Measurements from ENCODE around the gene DGKD.
A peak's percentile ranks its signal among the peaks of the same experiment; 100 is the strongest.

DGKD gene

DNA sequence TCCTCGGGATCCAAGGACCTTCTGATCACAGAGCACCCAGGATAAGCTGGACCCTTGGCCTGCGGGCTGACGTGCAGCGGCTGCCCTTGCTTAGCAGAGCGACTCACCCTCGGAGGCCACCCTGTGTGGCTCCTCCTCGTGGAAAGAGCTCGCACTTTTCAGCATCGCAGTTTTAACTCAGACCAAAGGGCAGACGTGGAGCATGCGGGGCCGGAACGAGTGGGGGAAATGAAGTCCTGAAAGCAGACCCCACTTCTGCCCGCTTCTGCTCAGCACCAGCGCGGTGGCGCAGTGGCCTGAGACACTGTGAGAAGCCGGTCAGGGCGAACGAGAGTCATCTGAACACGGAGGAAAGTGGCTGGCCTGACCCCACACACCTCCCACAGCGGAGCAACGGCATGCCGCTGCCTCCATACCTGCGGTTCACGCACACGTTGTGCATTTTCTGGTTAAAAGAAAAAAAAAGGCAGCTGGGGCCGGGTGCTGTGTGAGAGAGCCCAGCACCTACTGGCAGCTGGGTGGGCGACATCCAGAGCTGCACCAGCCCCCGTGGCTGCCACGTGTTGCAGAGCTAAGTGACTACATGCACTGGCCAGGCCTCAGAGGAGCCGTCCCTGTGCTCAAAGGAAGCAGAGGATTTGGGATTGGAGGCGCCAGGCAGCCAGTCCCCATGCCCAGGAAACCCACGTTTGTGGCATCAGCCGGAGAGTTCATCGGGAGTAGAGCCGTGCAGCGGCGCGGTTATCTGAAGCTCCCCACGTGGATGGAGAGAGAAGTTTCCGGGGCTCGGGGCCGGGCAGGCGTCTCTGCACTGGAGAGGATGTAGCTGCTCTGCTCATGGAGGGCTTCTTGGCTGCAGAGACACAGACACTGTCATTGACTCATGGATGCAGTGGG lies 122.6 kb downstream of the DGKD start:
- no peak for DNase-seq (ENCODE audit: low read depth)

DNA sequence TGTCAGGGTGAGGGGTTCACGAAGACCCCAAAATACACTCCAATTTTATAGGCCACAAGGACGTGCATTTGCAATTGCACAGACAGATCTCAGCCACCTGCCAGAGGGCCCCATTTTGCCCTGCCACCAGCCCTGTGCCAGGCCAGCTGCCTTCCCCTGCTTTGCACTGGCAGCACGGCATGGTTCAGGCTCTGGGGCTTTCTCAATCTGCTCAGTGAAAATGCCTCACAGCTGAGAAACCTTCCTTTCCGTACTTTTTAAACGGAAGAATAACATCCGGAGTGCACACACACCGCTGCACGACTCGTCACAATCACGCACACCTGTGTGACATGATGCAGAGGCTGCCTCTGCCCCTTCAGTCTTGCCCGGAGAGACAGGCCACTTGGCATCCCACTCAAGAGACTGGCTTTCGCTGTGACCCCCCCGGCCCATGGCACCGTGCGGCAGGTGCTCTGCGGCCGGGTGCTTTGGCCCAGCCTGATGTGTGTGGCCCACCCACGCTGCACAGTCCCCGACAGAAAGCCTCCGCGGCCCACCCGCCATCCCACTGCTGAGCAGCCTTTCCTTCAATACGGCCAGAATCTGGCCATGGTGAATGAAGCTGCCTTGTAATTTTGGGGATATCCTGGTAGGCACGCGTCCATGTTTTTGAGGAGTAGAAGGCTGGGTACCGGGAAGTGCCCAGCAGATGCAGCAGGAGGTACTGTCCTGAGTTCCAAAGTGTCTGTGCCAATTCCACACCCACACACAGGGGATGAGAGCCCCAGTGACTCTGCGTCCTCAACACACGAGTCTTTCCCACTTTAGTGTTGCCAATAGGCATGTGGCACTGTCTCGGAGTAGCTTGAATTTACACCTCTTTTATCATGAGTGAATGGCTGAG lies 123.5 kb downstream of the DGKD start:
- no peak for DNase-seq (ENCODE audit: low read depth)

DNA sequence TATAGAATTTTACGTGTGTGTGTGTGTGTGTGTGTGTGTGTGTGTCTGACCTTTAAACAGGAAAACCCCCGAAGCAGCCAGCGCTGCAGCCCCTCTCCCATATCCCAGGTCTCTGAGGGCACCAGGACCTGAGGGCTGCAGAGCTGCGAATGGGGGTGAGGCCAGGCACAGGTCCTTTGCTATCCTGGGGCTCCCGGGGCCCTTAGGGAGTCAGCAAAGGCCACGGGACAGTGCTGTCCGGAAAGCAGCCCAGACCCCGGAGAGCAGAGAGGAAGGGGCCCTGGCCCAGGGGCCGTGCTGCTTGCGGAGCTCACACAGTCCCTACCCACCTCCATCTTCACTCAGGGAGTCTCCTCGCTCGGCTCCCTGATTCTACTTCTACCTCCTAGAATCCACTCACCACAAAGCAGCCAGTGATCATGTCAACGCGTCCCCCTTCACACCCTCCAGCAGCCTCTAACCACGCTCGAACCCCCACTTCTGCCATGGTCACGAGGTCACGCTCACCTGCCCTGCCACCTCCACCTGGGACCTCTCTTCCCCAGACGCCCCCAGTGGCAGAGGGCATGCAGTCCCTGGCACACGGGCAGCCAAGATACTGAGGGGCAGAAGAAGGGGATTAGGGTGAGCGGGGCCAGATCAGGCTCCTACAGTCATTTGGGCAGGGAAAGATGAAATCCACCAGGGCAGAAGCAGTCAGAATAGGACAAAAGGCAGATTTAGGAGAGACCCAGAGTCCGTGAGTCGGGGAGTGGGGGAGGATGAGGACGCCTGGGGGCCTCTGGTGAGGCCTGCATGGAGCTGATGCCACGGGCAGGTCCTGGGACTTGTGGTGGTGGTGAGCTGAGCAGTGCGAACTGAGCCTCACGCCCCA lies 125.6 kb downstream of the DGKD start:
- DNase-seq (ENCODE audit: low read depth), result no peak

DNA sequence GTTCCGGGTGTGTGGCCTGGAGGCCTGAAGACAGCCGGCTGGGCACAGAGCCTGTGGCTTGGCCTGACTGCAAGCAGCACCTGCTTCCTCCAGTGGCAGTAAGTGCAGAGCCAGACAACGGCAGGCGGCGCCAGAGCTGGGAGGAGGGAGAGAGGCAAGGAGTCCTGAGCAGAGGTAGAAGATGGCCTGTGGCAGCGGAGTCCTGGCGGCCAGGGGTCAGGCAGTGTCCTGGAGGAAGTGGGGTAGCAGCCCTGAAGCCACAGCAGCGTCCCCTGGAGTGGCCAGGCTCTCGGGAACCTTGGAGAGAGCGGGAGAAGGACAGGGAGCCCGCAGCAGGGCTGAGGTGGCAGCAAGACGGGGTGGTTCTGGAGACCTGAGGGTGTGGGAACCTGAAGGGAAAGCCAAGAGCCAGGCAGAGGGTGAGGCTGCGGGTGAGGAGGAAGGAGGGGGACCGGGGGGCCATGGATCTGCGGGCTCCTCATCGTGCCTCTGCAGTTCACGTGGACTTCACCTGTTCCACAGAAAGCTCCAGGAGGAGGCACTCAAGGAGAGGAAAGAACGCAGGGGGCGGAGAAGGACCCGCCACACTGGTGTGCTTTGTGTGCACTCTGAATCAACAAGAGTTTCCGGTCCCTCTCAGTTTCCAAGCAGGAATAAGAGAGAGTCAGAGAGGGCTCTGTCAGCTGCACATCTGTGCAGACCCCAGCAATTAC lies 126.4 kb downstream of the DGKD start:
- no peak for DNase-seq (ENCODE audit: low read depth)

DNA sequence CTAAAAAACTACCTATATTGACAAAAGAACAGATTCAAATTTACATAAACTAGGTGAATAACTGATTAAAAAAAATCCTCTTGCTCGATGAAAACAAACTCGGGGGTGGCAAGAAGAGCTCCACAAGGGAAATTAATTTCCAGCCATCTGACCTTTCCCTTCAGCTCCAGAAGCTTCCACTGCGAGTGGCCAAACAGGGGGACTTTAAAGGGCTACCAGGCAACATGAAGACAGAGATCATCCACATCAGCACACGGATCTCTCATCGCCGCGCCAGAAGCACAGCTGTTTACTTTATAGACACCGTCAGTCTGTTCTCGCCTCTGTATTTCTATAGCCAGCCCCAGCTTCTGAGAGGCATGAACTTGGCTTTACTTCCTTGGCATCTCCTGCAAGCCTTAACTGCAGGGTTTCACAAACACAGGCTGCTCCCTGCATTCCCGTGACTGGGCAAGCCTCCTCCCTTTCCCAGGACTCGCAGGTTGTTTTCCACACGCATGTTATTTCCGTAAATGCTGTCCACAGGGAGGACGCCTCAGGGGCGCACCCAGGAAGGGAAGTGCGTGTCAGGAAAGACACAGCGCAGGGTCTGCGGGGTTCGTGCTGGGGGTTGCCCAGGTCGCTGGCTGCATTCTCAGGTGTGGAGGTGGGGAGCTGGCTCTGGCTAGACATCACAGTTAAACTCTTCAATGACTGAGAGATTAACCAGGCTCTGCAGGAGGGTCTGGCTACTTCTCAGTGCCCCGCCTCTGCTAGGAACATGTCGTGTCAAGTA lies 127.3 kb downstream of the DGKD start:
- DNase-seq (ENCODE audit: low read depth), result no peak

DNA sequence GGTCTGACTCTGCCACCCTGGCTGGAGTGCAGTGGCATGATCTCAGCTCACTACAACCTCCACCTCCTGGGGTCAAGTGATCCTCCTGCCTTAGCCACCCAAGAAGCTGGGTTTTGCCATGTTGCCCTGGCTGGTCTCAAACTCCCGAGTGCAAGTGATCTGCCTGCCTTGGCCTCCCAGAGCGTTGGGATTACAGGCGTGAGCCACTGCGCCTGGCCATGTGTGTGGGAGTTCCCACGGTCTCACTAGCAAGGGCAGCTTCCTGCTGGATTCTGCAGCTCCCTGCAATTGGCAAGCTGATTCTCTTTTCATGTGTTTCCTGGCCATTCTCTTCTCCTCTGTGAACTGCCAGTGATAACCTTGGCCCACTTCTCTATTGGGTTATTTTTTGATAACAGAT lies 128.3 kb downstream of the DGKD start:
- DNase-seq (ENCODE audit: low read depth), result no peak

DNA sequence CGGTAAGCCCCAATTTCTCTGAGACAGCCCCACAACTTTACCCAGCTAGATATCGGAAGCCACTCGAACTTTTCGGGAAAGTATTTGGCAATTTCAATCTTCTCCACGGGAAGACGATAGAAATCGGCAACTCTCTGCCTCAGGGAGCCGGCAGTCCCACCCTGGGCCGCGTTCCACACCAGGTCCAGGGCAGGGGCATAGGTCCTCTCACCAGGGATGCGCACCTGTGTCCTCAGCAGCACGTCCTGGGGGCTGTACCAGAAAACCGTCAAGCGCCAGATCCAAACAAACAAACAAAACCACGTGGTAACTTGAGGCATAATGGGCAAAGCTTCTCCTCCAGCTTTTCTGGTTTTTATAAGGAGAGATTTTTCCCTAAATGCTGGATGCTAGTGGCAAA lies 131.4 kb downstream of the DGKD start:
- DNase-seq (ENCODE audit: low read depth), result no peak

DNA sequence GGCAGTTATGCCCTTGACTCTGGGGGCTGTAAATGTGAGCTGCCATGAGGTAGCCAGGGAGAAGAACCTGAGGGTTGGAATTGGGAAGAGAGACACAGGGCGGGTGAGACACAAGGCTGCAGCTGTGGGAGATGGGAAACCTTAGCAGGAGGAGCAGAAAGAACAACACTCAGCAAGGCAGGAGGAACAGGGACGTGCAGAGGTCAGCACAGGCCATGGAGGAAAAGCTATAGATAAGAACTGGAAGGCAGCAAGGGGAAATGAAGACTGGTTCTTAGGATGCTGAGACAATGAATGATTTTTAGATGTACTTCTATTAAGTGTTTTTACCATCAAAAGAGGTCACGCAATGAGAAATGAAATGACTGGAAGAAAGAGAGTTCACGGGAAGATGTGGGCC lies 132.1 kb downstream of the DGKD start:
- no peak for DNase-seq (ENCODE audit: low read depth)

DNA sequence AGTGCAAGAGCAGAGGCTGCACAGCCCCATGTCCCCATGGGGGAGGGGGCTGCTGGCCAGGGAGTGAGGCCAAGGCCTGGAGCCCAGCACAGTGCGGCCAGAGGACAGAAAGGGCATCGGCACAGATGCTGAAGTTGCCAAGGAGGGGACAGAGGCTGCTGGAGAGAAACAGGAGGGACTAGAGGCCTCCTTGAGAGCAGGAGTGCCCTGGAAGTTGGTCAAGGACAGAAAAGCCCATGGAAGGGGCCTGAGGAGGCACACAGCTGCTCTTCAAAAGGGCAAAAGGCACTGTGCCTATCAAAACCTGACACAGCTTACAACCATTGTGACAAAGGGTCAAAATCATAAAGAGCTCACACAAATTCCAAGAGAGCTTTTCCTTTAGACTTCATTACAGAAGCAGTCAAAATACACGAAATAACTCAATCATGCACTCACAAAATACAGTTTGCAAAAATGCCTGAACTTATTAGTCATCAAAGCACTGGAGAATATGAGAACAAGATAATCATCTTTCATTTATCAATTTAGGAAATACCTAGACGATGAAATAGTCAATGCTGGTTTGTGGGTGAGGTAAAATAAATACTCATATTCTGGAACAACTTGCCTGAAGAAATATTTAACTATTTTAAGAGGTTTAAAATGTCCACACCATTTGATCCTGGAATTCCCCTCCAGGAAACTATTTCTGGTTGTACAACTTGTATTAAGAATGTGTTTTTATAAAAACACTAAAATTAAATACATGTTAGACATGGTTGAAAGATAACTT lies 132.7 kb downstream of the DGKD start:
- DNase-seq (ENCODE audit: low read depth), result peak; percentile 96

DNA sequence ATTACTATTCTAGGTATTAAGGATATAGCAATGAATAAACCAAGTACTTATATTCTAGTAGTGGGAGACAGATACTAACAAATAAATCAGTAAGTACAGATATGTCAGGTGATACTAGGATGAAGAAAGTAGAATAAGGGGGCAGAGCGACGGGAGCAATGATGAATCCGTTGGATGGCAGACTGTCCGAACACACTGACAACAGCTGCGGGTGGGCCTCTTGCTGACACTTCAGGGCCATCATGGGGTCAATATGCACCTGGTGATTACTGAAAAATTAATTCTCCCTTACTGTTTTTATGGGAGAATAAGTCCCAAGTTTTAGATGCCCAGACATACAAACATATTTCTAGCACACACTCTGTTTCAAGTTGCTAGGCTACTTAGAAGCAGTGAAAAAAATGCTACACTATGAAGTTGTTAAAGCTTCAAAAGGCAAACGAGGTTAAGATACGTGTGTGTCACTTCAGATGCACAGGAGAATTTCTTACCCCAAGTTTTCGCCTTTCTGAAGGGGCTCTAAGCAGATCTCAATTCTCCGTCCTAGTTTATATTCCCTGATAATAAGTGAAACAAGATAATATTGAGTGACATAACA lies 133.6 kb downstream of the DGKD start:
- DNase-seq (ENCODE audit: low read depth), result peak; percentile 37

DNA sequence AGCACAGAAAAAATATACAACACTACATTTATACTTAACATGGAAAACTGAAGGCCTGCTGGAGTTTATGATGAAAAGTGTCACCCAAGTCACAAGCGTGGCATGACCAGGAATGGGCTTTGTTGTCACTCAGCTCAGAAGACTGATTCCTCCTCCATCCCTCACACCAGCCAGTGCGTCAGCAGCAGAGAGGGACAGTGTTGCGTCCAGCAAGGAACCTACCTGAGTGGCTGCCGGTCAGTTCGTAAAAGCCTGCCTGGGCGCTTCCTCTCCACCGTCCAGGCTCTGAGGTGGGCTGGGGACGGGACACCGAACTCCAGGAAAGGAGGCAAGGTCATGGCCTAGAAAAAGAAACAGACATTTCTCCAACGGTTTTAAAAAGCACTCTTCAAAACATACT lies 134.8 kb downstream of the DGKD start:
- no peak for DNase-seq (ENCODE audit: low read depth)

DNA sequence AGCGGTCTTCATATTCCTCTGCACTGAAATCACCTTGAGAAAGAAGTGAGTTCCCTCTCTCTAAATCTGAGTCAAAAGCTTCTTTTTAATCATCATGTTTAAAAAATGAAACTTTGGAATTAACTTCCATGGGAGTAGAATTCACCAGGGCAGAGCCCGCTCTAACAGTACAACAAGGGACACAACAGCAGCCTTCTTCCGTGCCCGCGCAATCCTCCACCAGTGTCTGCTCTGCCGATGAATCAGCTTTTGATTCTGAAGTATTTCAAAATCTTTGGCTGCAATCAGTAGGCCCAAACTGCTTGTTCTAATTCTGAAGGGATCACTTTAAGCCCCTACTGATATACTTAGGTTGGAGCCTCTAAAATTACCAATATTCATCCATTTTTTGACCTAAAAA lies 135.4 kb downstream of the DGKD start:
- peak; percentile 18 for DNase-seq (ENCODE audit: low read depth)

DNA sequence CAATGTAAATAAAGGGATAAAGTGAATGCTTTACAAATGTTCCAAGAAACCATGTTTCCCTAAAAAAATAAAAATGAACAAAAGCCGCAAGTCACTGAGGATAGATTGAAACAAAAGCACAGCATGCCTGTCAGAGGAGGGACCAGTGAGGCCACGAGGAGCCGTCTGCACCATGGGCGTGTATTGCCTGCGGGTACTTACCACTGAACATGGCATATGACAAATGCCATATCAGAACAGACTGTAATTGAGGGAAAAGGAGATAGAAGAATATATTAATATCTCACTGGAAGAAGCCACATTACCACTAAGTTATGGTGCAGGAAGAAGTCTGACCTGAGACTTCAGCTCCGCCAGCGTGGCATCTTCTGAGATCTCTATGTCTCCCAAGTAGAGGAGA lies 136.5 kb downstream of the DGKD start:
- no peak for DNase-seq (ENCODE audit: low read depth)

DNA sequence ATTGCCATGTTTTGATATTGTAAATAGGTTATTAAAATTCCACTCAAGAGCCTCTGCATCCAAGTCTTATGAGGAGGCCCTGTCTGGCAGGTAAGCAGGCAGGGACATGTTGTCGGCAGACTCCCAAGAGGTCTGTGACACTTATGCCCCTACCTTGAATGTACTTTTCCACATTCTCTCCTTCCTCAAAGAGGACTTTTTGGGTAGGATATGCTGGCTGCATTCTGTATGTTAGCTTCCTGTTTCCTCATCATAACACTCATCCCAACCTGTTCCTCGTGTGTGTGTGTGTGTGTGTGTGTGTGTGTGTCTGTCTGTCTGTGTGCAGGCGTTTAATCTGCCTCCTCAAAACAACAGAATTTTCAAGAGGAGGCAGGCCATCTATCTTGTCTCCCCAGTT lies 137.0 kb downstream of the DGKD start:
- no peak for DNase-seq (ENCODE audit: low read depth)

DNA sequence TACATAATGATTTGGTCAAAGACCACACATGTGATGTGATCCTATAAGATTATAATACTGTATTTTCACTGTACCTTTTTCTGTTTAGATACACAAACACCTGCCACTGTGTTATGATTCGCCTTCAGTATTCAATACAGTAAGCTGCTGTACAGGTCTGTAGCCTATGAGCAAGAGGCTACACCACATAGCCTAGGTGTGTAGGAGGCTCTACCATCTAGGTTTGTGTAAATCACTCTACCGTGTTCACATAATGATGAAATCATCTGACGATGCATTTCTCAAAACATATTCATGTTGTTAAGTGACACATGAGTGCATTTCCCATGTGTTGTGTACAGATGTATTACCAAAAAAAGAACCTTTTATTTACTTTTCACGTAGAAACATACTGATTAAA lies 137.8 kb downstream of the DGKD start:
- no peak for DNase-seq (ENCODE audit: low read depth)

DNA sequence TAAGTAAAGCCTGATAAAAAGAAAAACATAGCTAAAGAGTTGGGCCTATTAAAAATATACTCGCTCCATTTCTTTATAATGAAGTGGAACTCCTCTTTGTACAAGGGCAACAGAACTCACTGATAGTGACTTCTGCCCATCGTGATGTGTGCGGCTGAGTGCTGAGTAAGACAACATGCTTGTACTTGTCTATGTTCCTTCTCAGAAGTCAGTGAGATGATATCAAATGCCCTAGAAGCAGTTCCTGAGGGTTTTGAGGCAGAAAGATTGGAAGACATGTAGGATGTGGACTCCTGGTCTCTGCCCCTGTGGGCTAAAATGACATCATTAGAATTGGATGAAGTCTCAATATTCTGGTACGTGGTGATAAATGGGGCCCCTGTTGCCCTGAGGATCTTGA lies 138.5 kb downstream of the DGKD start:
- no peak for DNase-seq (ENCODE audit: low read depth)

DNA sequence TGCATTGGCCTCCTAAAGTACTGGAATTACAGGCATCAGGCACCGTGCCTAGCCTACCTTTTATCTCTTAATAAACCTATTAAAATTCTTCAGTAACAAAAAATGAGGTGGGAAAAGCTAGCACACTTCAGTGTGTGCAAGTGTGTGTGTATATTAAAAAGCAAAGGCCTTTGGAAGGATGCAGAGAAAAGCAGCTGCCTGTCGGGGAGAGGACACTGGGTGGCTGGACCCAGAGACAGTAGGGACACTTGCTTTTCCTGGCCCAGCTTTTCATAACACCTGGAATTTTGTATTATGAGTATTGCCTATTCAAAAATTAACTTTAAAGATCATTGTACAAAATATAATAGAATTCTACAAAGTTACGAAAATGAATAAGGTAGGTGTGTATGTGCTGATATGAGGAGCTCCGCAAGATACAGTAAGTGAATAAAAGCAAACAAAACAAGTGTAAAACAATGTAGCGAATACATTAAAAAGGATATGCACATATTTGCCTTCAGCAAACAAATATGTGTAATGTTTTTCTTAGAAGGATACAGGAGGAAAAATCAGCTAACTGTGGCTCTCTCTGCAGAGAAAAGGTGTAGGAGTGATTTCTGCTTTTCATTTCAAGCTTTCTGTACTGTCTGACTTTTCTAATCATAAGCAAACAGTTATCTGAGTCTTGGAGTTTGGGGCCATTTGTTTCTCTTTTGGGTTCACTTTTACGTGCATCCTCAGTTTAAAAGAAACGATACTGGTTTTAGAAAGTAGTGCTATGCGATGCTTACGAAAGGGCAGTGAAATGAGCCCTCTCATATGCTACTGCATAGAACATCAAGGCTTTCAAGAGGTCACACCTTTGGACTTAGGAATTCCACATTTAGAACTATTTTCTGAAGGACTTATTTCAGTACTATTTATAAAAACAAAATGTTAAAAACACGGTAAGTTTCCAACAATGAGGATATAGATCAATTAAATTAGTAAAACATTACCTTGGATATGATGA lies 141.5 kb downstream of the DGKD start:
- no peak for DNase-seq (ENCODE audit: low read depth)

DNA sequence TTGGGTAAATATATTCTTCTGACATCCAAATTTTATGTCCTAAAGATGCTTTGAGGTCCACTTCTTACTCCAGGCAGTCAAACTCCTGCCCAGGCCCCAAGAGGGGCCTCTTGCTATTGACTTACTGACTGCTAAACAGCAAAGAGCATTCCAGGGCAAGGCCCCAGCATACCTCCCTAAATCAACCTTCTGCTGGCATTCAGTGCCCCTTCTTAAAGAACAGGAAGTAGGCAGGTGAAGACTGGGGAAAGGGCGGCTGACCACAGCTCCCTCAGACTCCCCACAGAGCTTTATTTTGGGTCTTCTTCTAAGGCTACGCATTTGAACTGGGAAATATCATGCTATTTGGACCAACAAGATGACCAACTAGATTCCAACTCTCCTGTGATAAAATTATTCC lies 143.4 kb downstream of the DGKD start:
- DNase-seq (ENCODE audit: low read depth), result no peak
